NT2/D1 (cell line): ENCODE results near the gene DCDC2C.

Source experiments
- DNase-seq: peaks from one replicate; pipeline ENCODE4 v3.0.0-alpha.2; 2011; ENCODE audit warnings: low read depth, low spot score
- H3K27me3 ChIP-seq: 2 replicates; pipeline ENCODE4 v1.6.0; 2011; ENCODE audit warnings: mild to moderate bottlenecking; ENCODE audit not compliant: insufficient read length, insufficient read depth
- H3K36me3 ChIP-seq: 2 replicates; pipeline ENCODE4 v1.6.1; 2011; ENCODE audit warnings: mild to moderate bottlenecking, low read length, mixed read lengths; ENCODE audit not compliant: insufficient read depth, insufficient read length
- H3K4me1 ChIP-seq: 2 replicates; pipeline ENCODE4 v1.5.1; 2011; ENCODE audit not compliant: insufficient read depth, insufficient read length
- H3K4me3 ChIP-seq: 2 replicates; pipeline ENCODE4 v1.5.1; 2011; ENCODE audit warnings: low read depth; ENCODE audit not compliant: insufficient read length
- H3K9ac ChIP-seq: 2 replicates; pipeline ENCODE4 v1.6.0; 2011; ENCODE audit warnings: low read depth; ENCODE audit not compliant: insufficient read length
- H3K9me3 ChIP-seq: 2 replicates; pipeline ENCODE4 v1.5.1; 2011; ENCODE audit warnings: mild to moderate bottlenecking, low read length; ENCODE audit not compliant: insufficient read depth
- SUZ12 ChIP-seq: IDR thresholded peaks from 2 replicates; pipeline ENCODE4 v1.6.1; 2011; ENCODE audit not compliant: insufficient read length, insufficient read depth; ENCODE audit errors: extremely low read depth
- YY1 ChIP-seq: IDR thresholded peaks from 2 replicates; pipeline ENCODE4 v1.6.1; 2011; ENCODE audit not compliant: insufficient read length, insufficient read depth
- ZNF274 ChIP-seq: IDR thresholded peaks from 2 replicates; pipeline ENCODE4 v1.6.1; 2011; ENCODE audit warnings: mild to moderate bottlenecking, low read depth, low read length

Gene DCDC2C

DNA sequence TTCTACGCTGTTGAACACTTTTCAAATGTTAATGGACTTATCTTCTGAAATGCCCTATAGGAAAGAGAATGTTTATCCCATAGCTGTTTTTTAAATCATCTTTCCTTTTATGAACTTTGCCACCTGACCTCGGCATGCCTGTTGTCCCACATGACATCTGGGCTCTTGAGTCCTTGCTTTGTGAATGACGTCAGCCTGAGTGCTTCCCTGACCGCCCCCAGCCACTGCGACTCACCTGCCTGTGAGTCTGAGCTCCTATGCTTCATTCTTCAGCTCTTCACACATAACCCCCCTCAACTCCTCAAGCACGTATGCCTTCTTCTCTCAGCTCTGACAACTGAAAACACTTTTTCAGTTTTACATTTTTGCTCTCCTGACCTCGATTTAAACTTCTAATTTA is 166.8 kb downstream of the DCDC2C start:
- TF ChIP-seq YY1 (no peak), ZNF274 (no peak), SUZ12 (no peak)
- no peak for DNase-seq
- no peaks in the 10 kb centered on the region for H3K4me1 ChIP-seq

GRCh38 chr2:3871002-3871401 is 167.6 kb downstream of the DCDC2C start:
- no peak for TF ChIP-seq ZNF274
- no peak for TF ChIP-seq SUZ12
- no peak for TF ChIP-seq YY1
- Histone ChIP-seq H3K27me3 (no peaks in the 10 kb centered on the region), H3K4me3 (no peak overlapping the region), H3K4me1 (no peaks in the 10 kb centered on the region), H3K9ac (no peak overlapping the region), H3K9me3 (no peaks in the 10 kb centered on the region), H3K36me3 (no peaks in the 10 kb centered on the region)
- DNase-seq, result no peak

More for the DNA sequence above, 166.8 kb downstream of the DCDC2C start:
- Histone ChIP-seq H3K9me3 (no peaks in the 10 kb centered on the region), H3K27me3 (no peaks in the 10 kb centered on the region), H3K9ac (no peak overlapping the region), H3K4me3 (no peak overlapping the region), H3K36me3 (no peaks in the 10 kb centered on the region)

GRCh38 chr2:3872451-3872850 is 169.1 kb downstream of the DCDC2C start:
- Histone ChIP-seq H3K4me3 (no peak overlapping the region), H3K9ac (no peak overlapping the region), H3K36me3 (no peaks in the 10 kb centered on the region), H3K9me3 (no peaks in the 10 kb centered on the region), H3K4me1 (no peaks in the 10 kb centered on the region), H3K27me3 (no peaks in the 10 kb centered on the region)
- TF ChIP-seq YY1 (no peak), ZNF274 (no peak)
- no peak for DNase-seq

- TF ChIP-seq ZNF274, result no peak
- H3K9ac ChIP-seq, result no peak overlapping the region
- H3K36me3 ChIP-seq, result no peaks in the 10 kb centered on the region
- no peaks in the 10 kb centered on the region for H3K9me3 ChIP-seq
- H3K4me3 ChIP-seq, result no peak overlapping the region
- H3K4me1 ChIP-seq, result no peaks in the 10 kb centered on the region
- DNase-seq, result no peak
- H3K27me3 ChIP-seq, result no peaks in the 10 kb centered on the region
Measured at GRCh38 chr2:3873899-3874298, 170.5 kb downstream of the DCDC2C start.

- TF ChIP-seq ZNF274, result no peak
- no peak for TF ChIP-seq SUZ12
- no peak for TF ChIP-seq YY1
- Histone ChIP-seq H3K4me3 (no peak overlapping the region), H3K36me3 (no peaks in the 10 kb centered on the region)
Measured at GRCh38 chr2:3876221-3876620, 172.8 kb downstream of the DCDC2C start.

DNA sequence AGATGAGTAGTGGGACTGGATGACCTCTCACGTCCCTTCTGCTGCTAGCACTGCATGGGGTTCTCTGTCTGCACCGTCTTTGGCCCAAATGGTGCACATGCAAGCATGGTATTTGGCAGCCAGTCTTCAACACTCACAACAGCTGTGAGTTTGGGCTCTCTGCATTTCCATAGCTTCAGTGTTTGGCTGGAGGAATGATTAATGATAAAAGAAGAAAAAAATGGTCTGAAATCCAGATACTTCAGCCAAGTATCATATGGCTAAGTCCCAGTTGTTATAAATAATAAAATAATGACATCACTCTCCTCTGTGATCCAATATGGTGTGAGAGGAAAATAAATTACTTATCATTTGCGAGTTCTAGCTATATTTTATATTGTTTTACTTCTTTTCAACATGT is 173.3 kb downstream of the DCDC2C start:
- no peaks in the 10 kb centered on the region for H3K4me1 ChIP-seq
- no peak overlapping the region for H3K4me3 ChIP-seq
- H3K36me3 ChIP-seq, result no peaks in the 10 kb centered on the region
- no peak for DNase-seq
- H3K27me3 ChIP-seq, result no peaks in the 10 kb centered on the region
- no peaks in the 10 kb centered on the region for H3K9me3 ChIP-seq
- TF ChIP-seq ZNF274, result no peak
- no peak for TF ChIP-seq SUZ12
- H3K9ac ChIP-seq, result no peak overlapping the region

More at GRCh38 chr2:3876221-3876620, 172.8 kb downstream of the DCDC2C start:
- Histone ChIP-seq H3K9me3 (no peaks in the 10 kb centered on the region), H3K27me3 (no peaks in the 10 kb centered on the region), H3K9ac (no peak overlapping the region), H3K4me1 (no peaks in the 10 kb centered on the region)
- DNase-seq, result no peak

DNA sequence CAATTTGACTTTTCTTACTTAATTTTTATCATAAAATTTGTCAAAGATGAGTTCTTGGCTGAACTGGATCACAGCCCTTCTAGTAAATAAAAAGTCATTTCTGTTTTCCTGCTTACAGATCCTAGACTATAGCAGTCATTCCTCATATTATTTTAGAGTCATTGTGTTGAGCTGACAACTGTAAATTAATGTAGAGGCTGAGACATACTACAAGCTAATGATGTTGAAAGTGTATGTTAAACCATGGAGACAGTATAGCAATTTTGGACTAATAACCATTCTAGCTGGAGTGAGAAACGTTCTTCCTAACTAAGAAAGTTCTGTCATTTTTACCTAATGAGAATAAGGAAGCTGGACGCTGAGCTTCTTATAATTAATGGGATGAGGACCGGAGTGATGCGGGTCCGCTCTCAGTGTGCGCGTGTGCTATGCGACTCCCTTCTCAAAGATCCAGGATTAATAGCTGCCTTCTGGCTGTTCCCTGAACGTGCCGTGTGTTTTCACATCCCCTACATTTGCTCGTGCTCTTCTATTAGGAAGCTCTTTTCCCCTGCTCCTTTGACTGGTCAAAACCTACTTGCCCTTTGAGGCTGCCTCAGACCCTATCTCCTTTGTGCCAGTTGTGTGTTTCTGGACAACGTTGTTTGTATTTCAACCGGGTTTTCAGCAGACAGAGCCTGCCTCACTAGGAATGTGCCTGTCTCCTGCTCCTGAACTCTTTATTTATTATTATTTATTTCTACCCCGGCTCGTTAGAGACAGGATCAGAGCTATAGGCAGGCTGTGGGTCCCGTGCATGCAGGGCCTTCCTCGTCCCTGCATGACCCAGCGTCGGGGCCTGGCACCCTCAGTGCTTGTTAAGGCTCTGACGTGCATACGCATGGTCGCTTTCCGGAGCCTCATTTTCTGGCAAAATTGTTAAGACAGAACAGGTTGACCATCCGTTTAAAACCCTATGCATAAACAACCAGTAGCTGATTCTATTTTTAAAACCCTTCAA is 182.6 kb downstream of the DCDC2C start:
- no peak for TF ChIP-seq YY1
- no peak for TF ChIP-seq ZNF274
- TF ChIP-seq SUZ12, result no peak
- Histone ChIP-seq H3K27me3 (no peaks in the 10 kb centered on the region), H3K9me3 (no peaks in the 10 kb centered on the region; the same call in 1 of the 2 replicates), H3K36me3 (no peaks in the 10 kb centered on the region), H3K9ac (no peak overlapping the region), H3K4me3 (no peak overlapping the region), H3K4me1 (no peaks in the 10 kb centered on the region)
- no peak for DNase-seq

GRCh38 chr2:3895021-3895420 is 191.6 kb downstream of the DCDC2C start:
- Histone ChIP-seq H3K27me3 (no peaks in the 10 kb centered on the region), H3K9me3 (no peaks in the 10 kb centered on the region), H3K4me1 (no peaks in the 10 kb centered on the region), H3K9ac (no peak overlapping the region), H3K36me3 (no peaks in the 10 kb centered on the region), H3K4me3 (no peak overlapping the region)
- no peak for DNase-seq
- no peak for TF ChIP-seq ZNF274
- TF ChIP-seq SUZ12, result no peak
- no peak for TF ChIP-seq YY1
